K562 (cell line): ENCODE results near the gene MGST3. TPM values are rescaled to one million over a fixed set of nuclear protein-coding genes. Genes with fewer than 3 reads are reported as not detected.

Experiments
- ASH1L ChIP-seq: fragments of 450-650 bp; IDR thresholded peaks from 2 replicates; pipeline ENCODE4 v1.6.1; 2018; ENCODE audit warnings: borderline replicate concordance, mild to moderate bottlenecking, low read depth; ENCODE audit not compliant: partially characterized antibody
- BRD4 ChIP-seq: fragments of 200-600 bp; sonication (generic); IDR thresholded peaks from 2 replicates; pipeline ENCODE4 v1.6.1; 2017; ENCODE audit warnings: inconsistent platforms
- HNRNPL ChIP-seq: fragments of 200-400 bp; formaldehyde crosslinking; IDR thresholded peaks from 2 replicates; pipeline ENCODE4 v1.6.1; 2017; ENCODE audit warnings: low read depth, mild to moderate bottlenecking, low read length
- HOXB6 ChIP-seq: fragments of 250-450 bp; sonication (Bioruptor Pico); IDR thresholded peaks from 2 replicates; pipeline ENCODE4 v1.5.1; 2022; ENCODE audit warnings: mild to moderate bottlenecking, borderline replicate concordance
- L3MBTL2 ChIP-seq: fragments of 450-650 bp; IDR thresholded peaks from 2 replicates; pipeline ENCODE4 v1.6.1; 2016; ENCODE audit warnings: mild to moderate bottlenecking, moderate library complexity
- MNT ChIP-seq, 2 experiments: fragments of 450-650 bp; conservative IDR thresholded peaks; 2 replicates each; pipeline ENCODE4 v1.6.1; 2017; ENCODE audit warnings: mild to moderate bottlenecking in 2 of 2, moderate library complexity in 2 of 2
- MTF1 ChIP-seq: fragments of 250-450 bp; sonication (Bioruptor Pico); IDR thresholded peaks from 2 replicates; pipeline ENCODE4 v1.9.0; 2021; ENCODE audit warnings: moderate library complexity, mild to moderate bottlenecking, inconsistent platforms, borderline replicate concordance
- PHTF2 ChIP-seq: fragments of 250-450 bp; sonication (Bioruptor Pico); IDR thresholded peaks from 2 replicates; pipeline ENCODE4 v1.5.0; 2021; ENCODE audit warnings: mild to moderate bottlenecking
- SFPQ ChIP-seq: fragments of 200-400 bp; formaldehyde crosslinking; IDR thresholded peaks from 2 replicates; pipeline ENCODE4 v1.6.1; 2017; ENCODE audit warnings: mild to moderate bottlenecking, low read depth, low read length, moderate library complexity
- SMAD2 ChIP-seq: fragments of 150-350 bp; IDR thresholded peaks from 2 replicates; pipeline ENCODE4 v1.6.1; 2014; ENCODE audit warnings: low read depth, mild to moderate bottlenecking, low read length
- SNRNP70 ChIP-seq: fragments of 200-400 bp; formaldehyde crosslinking; optimal IDR thresholded peaks from 2 replicates; pipeline ENCODE3; 2017; ENCODE audit warnings: low read depth, low read length
- ZFPM2 ChIP-seq: fragments of 250-450 bp; sonication (Bioruptor Pico); IDR thresholded peaks from 2 replicates; pipeline ENCODE4 v1.5.1; 2022; ENCODE audit warnings: mild to moderate bottlenecking
- ZNF384 ChIP-seq: IDR thresholded peaks from 2 replicates; pipeline ENCODE4 v1.6.1; 2012; ENCODE audit warnings: low read depth, low read length, improper control_type of control experiment
- polyA plus RNA-seq, 8 experiments: library from polyadenylated mRNA; depleted of rRNA in 4 of 8; stranded (reverse) in 5 of 8; unstranded in 3 of 8; fragments of >200 nt; fragmentation: Nextera tagmentation in 2 of 8; fragmentation: Illumina TruSeq in 1 of 8; extraction: Ambion mirVana in 2 of 8; extraction: Trizol in 1 of 8; gene quantifications; 2 replicates each; pipeline versions ENCODE4 v1.2.1 to v1.2.3, GENCODE V29; 2011 to 2014; ENCODE audit warnings: inconsistent platforms in 1 of 8, missing spikeins in 1 of 8
- total RNA-seq, 7 experiments: library from RNA; depleted of rRNA in 6 of 7; stranded (reverse); fragments of >200 nt in 6 of 7; fragmentation: Illumina TruSeq in 2 of 7; extraction: Trizol in 2 of 7; gene quantifications; 2 replicates each; pipeline versions ENCODE4 v1.2.1 to v1.2.3, GENCODE V29; 2011 to 2021; ENCODE audit warnings: low replicate concordance in 1 of 7
- TF ChIP-seq, protein P1 (sequence below), 2 experiments: fragments of 450-650 bp; IDR thresholded peaks; 2 replicates each; pipeline ENCODE4 v1.6.1; 2016; ENCODE audit warnings: mild to moderate bottlenecking in 2 of 2, borderline replicate concordance in 1 of 2, low read depth in 1 of 2, moderate library complexity in 1 of 2
- TF ChIP-seq, protein P2 (sequence below): sonication (generic); formaldehyde crosslinking; IDR thresholded peaks from 2 replicates; pipeline ENCODE4 v1.8.0; 2022; ENCODE audit warnings: mild to moderate bottlenecking, missing genetic modification reagents

Gene MGST3
- total and polyA plus RNA-seq, 9 of the 15 experiments (the other 6 are each of a cell fraction or from before 2014, with no cell fraction given), result 70.7 to 287 (median 105) TPM

- TF ChIP-seq, protein P1, sequence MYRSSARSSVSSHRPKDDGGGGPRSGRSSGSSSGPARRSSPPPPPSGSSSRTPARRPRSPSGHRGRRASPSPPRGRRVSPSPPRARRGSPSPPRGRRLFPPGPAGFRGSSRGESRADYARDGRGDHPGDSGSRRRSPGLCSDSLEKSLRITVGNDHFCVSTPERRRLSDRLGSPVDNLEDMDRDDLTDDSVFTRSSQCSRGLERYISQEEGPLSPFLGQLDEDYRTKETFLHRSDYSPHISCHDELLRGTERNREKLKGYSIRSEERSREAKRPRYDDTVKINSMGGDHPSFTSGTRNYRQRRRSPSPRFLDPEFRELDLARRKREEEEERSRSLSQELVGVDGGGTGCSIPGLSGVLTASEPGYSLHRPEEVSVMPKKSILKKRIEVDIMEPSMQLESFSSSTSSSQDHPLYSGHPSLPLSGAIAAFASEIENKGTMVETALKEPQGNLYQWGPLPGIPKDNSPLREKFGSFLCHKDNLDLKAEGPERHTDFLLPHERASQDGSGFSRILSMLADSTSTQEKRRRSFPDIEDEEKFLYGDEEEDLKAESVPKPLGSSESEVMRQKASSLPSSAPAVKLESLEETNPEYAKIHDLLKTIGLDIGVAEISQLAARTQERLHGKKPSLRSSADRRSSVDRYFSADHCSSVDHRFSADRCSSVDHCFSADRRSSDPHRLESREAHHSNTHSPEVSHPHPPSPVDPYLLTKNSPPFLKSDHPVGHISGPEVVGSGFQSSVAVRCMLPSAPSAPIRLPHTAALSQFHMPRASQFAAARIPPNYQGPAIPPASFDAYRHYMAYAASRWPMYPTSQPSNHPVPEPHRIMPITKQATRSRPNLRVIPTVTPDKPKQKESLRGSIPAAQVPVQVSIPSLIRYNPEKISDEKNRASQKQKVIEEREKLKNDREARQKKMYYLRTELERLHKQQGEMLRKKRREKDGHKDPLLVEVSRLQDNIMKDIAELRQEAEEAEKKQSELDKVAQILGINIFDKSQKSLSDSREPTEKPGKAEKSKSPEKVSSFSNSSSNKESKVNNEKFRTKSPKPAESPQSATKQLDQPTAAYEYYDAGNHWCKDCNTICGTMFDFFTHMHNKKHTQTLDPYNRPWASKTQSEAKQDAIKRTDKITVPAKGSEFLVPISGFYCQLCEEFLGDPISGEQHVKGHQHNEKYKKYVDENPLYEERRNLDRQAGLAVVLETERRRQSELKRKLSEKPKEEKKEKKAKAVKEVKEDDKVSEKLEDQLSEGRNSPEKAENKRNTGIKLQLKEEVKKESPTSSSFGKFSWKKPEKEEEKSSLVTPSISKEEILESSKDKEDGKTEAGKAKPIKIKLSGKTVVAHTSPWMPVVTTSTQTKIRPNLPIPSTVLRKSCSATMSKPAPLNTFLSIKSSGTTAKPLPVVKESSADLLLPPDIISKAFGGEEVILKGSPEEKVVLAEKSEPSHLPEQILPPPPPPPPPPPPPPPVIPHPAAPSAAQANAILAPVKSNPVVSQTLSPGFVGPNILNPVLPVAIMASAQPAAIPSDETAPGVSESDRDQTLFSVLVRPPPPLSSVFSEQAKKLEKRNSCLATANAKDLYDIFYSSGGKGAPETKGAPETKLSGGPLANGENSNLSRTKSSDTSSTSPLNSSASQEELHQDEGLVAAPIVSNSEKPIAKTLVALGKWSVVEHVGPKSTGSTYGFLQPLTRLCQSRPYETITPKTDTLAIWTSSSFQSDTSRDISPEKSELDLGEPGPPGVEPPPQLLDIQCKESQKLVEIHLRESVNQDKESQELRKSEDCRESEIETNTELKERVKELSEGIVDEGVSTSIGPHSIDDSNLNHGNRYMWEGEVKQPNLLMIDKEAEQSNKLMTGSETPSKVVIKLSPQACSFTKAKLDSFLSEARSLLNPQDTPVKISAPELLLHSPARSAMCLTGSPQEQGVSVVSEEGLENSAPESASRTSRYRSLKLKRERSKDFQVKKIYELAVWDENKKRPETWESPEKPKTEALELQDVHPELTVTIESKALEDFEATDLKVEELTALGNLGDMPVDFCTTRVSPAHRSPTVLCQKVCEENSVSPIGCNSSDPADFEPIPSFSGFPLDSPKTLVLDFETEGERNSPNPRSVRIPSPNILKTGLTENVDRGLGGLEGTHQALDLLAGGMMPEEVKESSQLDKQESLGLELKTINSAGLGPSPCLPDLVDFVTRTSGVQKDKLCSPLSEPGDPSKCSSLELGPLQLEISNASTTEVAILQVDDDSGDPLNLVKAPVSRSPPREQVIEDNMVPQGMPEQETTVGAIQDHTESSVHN (IDR thresholded peaks at IDR 0.05; ENCODE audit: borderline replicate concordance in 1 of 2, low read depth in 1 of 2), result no peak
- TF ChIP-seq HNRNPL, result no peak
- no peak for TF ChIP-seq SMAD2
- no peak for TF ChIP-seq SFPQ
- no peak for TF ChIP-seq BRD4
- no peak for TF ChIP-seq PHTF2 (CRISPR knock-in tag)
- no peak for TF ChIP-seq ZNF384
- TF ChIP-seq HOXB6 (CRISPR knock-in tag), result no peak
- no peak for TF ChIP-seq MTF1 (CRISPR knock-in tag)
- TF ChIP-seq, protein P2, sequence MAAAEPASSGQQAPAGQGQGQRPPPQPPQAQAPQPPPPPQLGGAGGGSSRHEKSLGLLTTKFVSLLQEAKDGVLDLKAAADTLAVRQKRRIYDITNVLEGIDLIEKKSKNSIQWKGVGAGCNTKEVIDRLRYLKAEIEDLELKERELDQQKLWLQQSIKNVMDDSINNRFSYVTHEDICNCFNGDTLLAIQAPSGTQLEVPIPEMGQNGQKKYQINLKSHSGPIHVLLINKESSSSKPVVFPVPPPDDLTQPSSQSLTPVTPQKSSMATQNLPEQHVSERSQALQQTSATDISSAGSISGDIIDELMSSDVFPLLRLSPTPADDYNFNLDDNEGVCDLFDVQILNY (CRISPR knock-in tag), result no peak
- no peak for TF ChIP-seq ZFPM2 (CRISPR knock-in tag)
- TF ChIP-seq MNT (conservative IDR thresholded peaks at IDR 0.05), result peak; percentile 86 to 90
- no peak for TF ChIP-seq ASH1L
- no peak for TF ChIP-seq SNRNP70
- peak; percentile 96 for TF ChIP-seq L3MBTL2
Measured at GRCh38 chr1:165630629-165631341, at the start of gene MGST3 (continued).
